Measurements from ENCODE around the gene PLEKHN1.

The PLEKHN1 gene

DNA sequence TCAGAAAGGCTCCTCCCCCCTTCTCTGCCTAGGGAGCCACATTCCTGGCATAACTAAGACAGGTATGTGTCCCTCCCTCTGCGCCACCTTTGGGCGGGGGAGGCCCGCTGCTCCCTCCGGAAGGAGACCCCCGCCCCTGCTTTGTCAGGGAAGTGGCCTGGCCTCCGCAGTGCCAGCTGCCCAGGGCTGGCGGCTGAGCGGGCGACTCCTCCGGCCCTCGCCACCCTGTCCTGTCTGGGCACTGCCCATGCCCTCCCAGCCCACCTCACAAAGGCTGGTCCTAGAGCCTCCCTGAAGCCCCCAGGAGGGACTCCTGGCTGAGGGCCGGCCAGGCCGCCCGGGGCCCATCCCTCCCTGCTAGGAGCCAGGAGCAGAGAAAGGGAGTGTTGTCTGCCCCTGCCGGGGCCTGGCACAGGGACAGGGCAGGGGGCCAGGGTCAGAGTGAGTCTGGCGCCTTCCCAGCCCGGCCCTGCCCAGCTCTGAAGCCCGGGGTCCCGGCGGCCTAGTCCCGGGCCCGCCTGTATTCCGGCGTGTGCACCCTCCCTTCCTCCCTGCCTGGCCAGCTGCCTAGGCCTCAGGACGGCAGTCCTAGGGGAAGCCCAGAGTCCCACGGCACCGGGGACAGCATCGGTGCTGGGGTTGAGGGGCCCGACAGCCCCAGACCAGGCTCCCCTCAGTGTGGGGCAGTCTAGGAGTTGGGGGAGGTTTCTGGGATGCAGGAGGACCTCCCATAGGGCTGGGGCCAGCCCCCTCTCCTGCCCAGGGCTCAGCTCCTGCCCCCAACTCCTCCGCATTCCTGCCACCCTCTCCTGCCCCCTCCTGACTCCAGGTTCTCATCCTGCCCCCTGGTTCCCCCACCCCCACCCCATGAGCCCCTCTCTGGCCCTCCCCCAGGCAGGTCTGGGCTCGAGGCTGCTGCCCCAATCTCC, 58.8 kb downstream of the PLEKHN1 start:
- TF ChIP-seq POLR2AphosphoS5 (IDR thresholded peaks at IDR 0.05; ENCODE audit: low read depth, low read length) = no peak
- TF ChIP-seq POLR2A (IDR thresholded peaks at IDR 0.05; ENCODE audit: low read depth, low read length) = no peak
- TF ChIP-seq TAF1 (IDR thresholded peaks at IDR 0.05; ENCODE audit: low read depth, low read length) = no peak
- no peak for TF ChIP-seq SPI1 (IDR thresholded peaks at IDR 0.05; ENCODE audit: low read depth, low read length)
- TF ChIP-seq POU2F2 (IDR thresholded peaks at IDR 0.05; ENCODE audit: low read depth, low read length) = no peak
- no peak for TF ChIP-seq PAX5 (IDR thresholded peaks at IDR 0.05; ENCODE audit: insufficient read depth, low read length, severe bottlenecking)
- FAIRE-seq = no peak
- DNase-seq (ENCODE audit: insufficient read length, low spot score) = no peak
